Spinal cord (tissue), 10 donors: ENCODE results near the gene FOXL1. TPM values are rescaled to one million over a fixed set of nuclear protein-coding genes. Genes with fewer than 3 reads are reported as not detected.
"Not testable (repeated sequence)": the region's sequence is repeated elsewhere in the genome, so short reads cannot be mapped to it uniquely, and the experiment has no call there.

Source experiments
- DNase-seq, 6 donors: peaks; one replicate each; pipeline versions ENCODE4 v3.0.0 to v3.0.0-alpha.2; 2013 to 2015; ENCODE audit warnings: low spot score in 6 of 6, low read depth in 4 of 6
- H3K27ac ChIP-seq: one replicate; pipeline ENCODE4 v1.5.1; 2013; ENCODE audit warnings: low read depth, low read length, control low read depth
- H3K27me3 ChIP-seq: one replicate; pipeline ENCODE4 v1.6.1; 2013; ENCODE audit warnings: low read length; ENCODE audit not compliant: control insufficient read depth, insufficient read depth
- H3K36me3 ChIP-seq: one replicate; pipeline ENCODE4 v1.6.1; 2013; ENCODE audit warnings: low read length; ENCODE audit not compliant: control insufficient read depth, insufficient read depth
- H3K4me1 ChIP-seq: one replicate; pipeline ENCODE4 v1.6.1; 2013; ENCODE audit warnings: low read length; ENCODE audit not compliant: control insufficient read depth, insufficient read depth
- H3K4me3 ChIP-seq: one replicate; pipeline ENCODE4 v1.5.1; 2013; ENCODE audit warnings: low read depth, low read length, control low read depth
- H3K9me3 ChIP-seq: one replicate; pipeline ENCODE4 v1.6.1; 2013; ENCODE audit warnings: low read length; ENCODE audit not compliant: control insufficient read depth, insufficient read depth
- WGBS: methylation state at CpG from one replicate; pipeline ENCODE4 v1.1.5; 2013; ENCODE audit warnings: missing lambda C conversion rate; ENCODE audit not compliant: insufficient coverage; 5-methylcytosine and 5-hydroxymethylcytosine counted together
- polyA plus RNA-seq, 2 donors: library from polyadenylated mRNA; unstranded; fragments of 120-200 nt; gene quantifications; one replicate each; pipeline ENCODE4 v1.2.1, GENCODE V29; 2013; ENCODE audit not compliant: insufficient read length in 2 of 2
- total RNA-seq, 2 donors: library from RNA; depleted of rRNA in 1 of 2; stranded (reverse); fragments of 120-200 nt in 1 of 2; fragments of >200 nt in 1 of 2; gene quantifications; one replicate each; pipeline versions ENCODE4 v1.2.3 to v1.2.4, GENCODE V29; 2013 to 2014
- donor health status: healthy.

FOXL1 gene
- total and polyA plus RNA-seq, 4 donors: 2.2 to 8.9 (median 3.5) TPM

GRCh38 chr16:86587955-86588354, 9.6 kb downstream of the FOXL1 start:
- H3K36me3 ChIP-seq, H3K4me3 ChIP-seq, H3K27ac ChIP-seq, H3K4me1 ChIP-seq, DNase-seq, H3K9me3 ChIP-seq: not testable (repeated sequence)
- 94% methylated on average over 3 of the region's 3 CpGs for WGBS
- peaks cover 16% of the 10 kb centered on the region for H3K27me3 ChIP-seq

GRCh38 chr16:86590501-86591144, 12.3 kb downstream of the FOXL1 start:
- no CpG with 5 or more reads among the region's 4 CpGs for WGBS
- DNase-seq: no peak
- Histone ChIP-seq H3K27me3 (peaks cover 36% of the 10 kb centered on the region), H3K36me3 (no peaks in the 10 kb centered on the region), H3K9me3 (no peaks in the 10 kb centered on the region), H3K4me3 (no peak overlapping the region), H3K27ac (no peak overlapping the region), H3K4me1 (peaks cover 7% of the 10 kb centered on the region)

DNA sequence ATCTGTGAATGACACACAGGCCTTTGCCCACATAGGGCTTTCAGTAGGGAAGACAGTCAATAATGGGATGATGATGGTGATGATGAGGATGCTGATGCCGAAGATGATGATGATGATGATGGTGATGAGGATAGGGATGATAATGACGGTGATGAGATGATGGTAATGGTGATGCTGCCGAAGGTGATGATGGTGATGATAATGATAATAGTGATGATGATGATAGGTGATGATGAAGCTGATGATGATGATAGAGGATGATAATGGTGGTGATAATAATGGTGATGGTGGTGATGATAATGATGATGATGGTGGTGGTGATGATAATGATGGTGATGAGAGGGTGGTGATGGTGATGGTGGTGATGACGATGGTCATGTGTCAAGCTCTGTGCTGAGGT, 12.9 kb downstream of the FOXL1 start:
- no peak for DNase-seq
- H3K27me3 ChIP-seq: peaks cover 42% of the 10 kb centered on the region
- H3K36me3 ChIP-seq: no peaks in the 10 kb centered on the region
- H3K27ac ChIP-seq: no peak overlapping the region
- peaks cover 7% of the 10 kb centered on the region for H3K4me1 ChIP-seq
- H3K4me3 ChIP-seq: no peak overlapping the region
- no peaks in the 10 kb centered on the region for H3K9me3 ChIP-seq
- 67% methylated on average over 4 of the region's 4 CpGs for WGBS

DNA sequence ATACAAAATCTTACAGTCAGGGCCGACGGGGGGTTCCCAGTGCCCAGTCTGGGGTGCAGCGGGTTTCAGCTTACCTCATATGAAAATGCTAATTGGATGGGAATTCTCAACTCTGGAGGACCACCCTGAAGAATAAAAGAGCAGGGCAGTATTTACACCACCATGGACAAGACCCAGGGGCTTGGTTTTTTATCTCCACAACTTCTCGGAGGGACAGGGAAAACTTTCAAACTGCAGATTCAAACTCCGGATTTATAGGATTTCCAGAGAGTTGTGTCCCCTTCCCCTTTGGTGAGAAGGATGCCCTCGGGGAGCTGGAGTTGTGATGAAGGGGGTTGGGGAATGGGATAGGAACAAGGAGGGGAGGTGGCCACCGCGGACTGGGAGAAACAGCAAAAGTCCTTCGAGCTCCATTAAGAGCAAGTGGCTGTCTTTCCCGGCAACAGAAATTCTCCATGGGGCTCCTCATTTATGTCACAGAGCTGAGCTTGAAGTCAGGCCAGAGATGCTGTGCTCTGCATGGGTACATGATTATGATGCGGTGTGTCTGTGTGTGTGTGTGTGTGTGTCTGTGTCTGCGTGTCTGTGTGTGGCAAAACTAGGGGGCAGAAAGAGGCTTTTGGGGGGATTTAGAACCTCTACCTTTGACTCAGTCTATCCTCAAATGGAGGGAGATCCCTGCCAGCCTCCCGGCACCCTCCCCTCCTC, 15.7 kb downstream of the FOXL1 start:
- Histone ChIP-seq H3K27ac (peak overlapping the region; percentile 43), H3K4me3 (no peak overlapping the region), H3K4me1 (peaks cover 7% of the 10 kb centered on the region), H3K27me3 (peaks cover 43% of the 10 kb centered on the region), H3K36me3 (no peaks in the 10 kb centered on the region), H3K9me3 (no peaks in the 10 kb centered on the region)
- 30% methylated on average over 5 of the region's 13 CpGs for WGBS
- peak in 2 of 6 donors; percentile 51 to 57 for DNase-seq

GRCh38 chr16:86594721-86595120, 16.4 kb downstream of the FOXL1 start:
- peak overlapping the region; percentile 43 for H3K27ac ChIP-seq
- no peak overlapping the region for H3K4me3 ChIP-seq
- peaks cover 43% of the 10 kb centered on the region for H3K27me3 ChIP-seq
- 12% methylated on average over 2 of the region's 8 CpGs for WGBS
- DNase-seq: peak in 2 of 6 donors; percentile 59 to 67
- peaks cover 7% of the 10 kb centered on the region for H3K4me1 ChIP-seq
- no peaks in the 10 kb centered on the region for H3K36me3 ChIP-seq
- no peaks in the 10 kb centered on the region for H3K9me3 ChIP-seq

- Histone ChIP-seq H3K27me3 (peaks cover 43% of the 10 kb centered on the region), H3K9me3 (no peaks in the 10 kb centered on the region), H3K4me3 (no peak overlapping the region), H3K36me3 (no peaks in the 10 kb centered on the region), H3K4me1 (peaks cover 7% of the 10 kb centered on the region), H3K27ac (no peak overlapping the region)
- 86% methylated on average over 8 of the region's 10 CpGs for WGBS
- no peak for DNase-seq
These were observed 17.7 kb downstream of the FOXL1 start for GRCh38 chr16:86595983-86596605.

GRCh38 chr16:86597126-86597879, 19.0 kb downstream of the FOXL1 start:
- H3K36me3 ChIP-seq: no peaks in the 10 kb centered on the region
- no peak for DNase-seq
- 96% methylated on average over 12 of the region's 18 CpGs for WGBS
- peaks cover 43% of the 10 kb centered on the region for H3K27me3 ChIP-seq
- H3K9me3 ChIP-seq: no peaks in the 10 kb centered on the region
- no peak overlapping the region for H3K4me3 ChIP-seq
- H3K27ac ChIP-seq: no peak overlapping the region
- peaks cover 7% of the 10 kb centered on the region for H3K4me1 ChIP-seq

DNA sequence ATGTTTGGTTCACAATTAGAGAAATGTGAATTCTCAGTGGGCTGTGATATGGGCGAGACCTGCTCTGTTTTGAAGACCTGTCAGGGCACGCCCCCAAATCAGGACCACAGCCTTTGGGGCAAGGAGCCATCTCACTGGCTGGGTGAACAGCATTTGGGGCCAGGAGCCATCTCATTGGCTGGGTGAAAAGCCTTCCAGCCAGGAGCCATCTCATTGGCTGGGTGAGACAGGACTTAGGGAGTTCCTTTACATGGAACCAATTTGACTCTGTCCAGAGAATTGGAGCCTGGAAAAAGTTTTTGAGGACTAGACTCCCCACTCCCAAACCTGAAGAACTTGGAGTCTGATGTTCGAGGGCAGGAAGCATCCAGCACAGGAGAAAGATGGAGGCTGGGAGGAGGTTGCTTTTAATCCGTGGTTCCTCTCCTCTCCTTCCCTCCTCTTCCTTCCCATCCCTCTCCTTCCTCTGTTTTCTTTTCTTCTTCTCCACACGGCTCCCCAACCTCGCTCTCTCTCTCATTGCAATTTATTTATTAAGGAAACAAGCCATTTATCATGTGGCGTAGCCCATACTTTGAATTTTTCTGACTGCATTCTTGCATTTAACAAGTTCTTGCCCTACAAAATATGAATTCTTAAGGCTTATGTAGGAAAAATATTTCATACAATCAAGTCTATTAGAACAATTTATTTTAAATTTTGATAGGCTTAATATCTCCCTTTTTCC, 19.7 kb downstream of the FOXL1 start:
- WGBS: 75% methylated on average over 3 of the region's 7 CpGs
- H3K27ac ChIP-seq: no peak overlapping the region
- no peak overlapping the region for H3K4me3 ChIP-seq
- no peaks in the 10 kb centered on the region for H3K9me3 ChIP-seq
- H3K27me3 ChIP-seq: peaks cover 36% of the 10 kb centered on the region
- H3K36me3 ChIP-seq: no peaks in the 10 kb centered on the region
- DNase-seq: peak in 1 of 6 donors; percentile 53
- H3K4me1 ChIP-seq: peaks cover 7% of the 10 kb centered on the region
